Activated T-helper 1 cell treated with Interleukin-2 at 50 U/mL for 16 hours (primary cell): Measurements from ENCODE around the gene ABHD5.

Experiments
- DNase-seq: peaks from one replicate; pipeline ENCODE4 v3.0.0-alpha.2; 2020; ENCODE audit warnings: low read depth

ABHD5 gene

GRCh38 chr3:43685921-43686320, 4.8 kb upstream of the ABHD5 start:
- no peak for DNase-seq

- DNase-seq = no peak
Observed at GRCh38 chr3:43686333-43686699, 4.4 kb upstream of the ABHD5 start.

GRCh38 chr3:43686700-43687498, 3.8 kb upstream of the ABHD5 start:
- no peak for DNase-seq

- DNase-seq = no peak
Observed at GRCh38 chr3:43687499-43687811, 3.3 kb upstream of the ABHD5 start.

- DNase-seq = no peak
Observed at GRCh38 chr3:43688245-43688650, 2.5 kb upstream of the ABHD5 start.

GRCh38 chr3:43689166-43689565, 1.6 kb upstream of the ABHD5 start:
- DNase-seq = no peak

GRCh38 chr3:43689766-43690399, 855 bp upstream of the ABHD5 start:
- no peak for DNase-seq

GRCh38 chr3:43691120-43691995, 620 bp downstream of the ABHD5 start:
- DNase-seq = peak; percentile 5

- no peak for DNase-seq
Observed at GRCh38 chr3:43692085-43692855, 1.5 kb downstream of the ABHD5 start.

GRCh38 chr3:43692971-43693370, 2.2 kb downstream of the ABHD5 start:
- no peak for DNase-seq

- DNase-seq = no peak
Observed at GRCh38 chr3:43693594-43693993, 2.9 kb downstream of the ABHD5 start.

GRCh38 chr3:43695443-43695842, 4.7 kb downstream of the ABHD5 start:
- no peak for DNase-seq

GRCh38 chr3:43695863-43696262, 5.1 kb downstream of the ABHD5 start:
- DNase-seq = no peak

GRCh38 chr3:43696441-43696840, 5.7 kb downstream of the ABHD5 start:
- DNase-seq = no peak

- DNase-seq = no peak
Observed at GRCh38 chr3:43696881-43697280, 6.1 kb downstream of the ABHD5 start.

- DNase-seq = no peak
Observed at GRCh38 chr3:43699864-43700263, 9.1 kb downstream of the ABHD5 start.

GRCh38 chr3:43704697-43705096, 14.0 kb downstream of the ABHD5 start:
- DNase-seq = no peak

GRCh38 chr3:43706342-43706741, 15.6 kb downstream of the ABHD5 start:
- no peak for DNase-seq

GRCh38 chr3:43707266-43707665, 16.5 kb downstream of the ABHD5 start:
- no peak for DNase-seq

- DNase-seq = no peak
Observed at GRCh38 chr3:43707998-43708397, 17.3 kb downstream of the ABHD5 start.

GRCh38 chr3:43709022-43709421, 18.3 kb downstream of the ABHD5 start:
- DNase-seq = no peak

- DNase-seq = no peak
Observed at GRCh38 chr3:43710607-43711006, 19.9 kb downstream of the ABHD5 start.
